NCI-H1694 (cell line): ENCODE data around the gene MRGPRE.

Experiments used
- DNase-seq: peaks from one replicate; lab custom pipeline; 2025; lab: John Stamatoyannopoulos, UW

The MRGPRE gene

GRCh38 chr11:3196161-3197043, 35.8 kb downstream of the MRGPRE start:
- DNase-seq: no peak

GRCh38 chr11:3195251-3196160, 36.7 kb downstream of the MRGPRE start:
- no peak for DNase-seq

- no peak for DNase-seq
These were observed 38.0 kb downstream of the MRGPRE start for GRCh38 chr11:3194016-3194816.

- no peak for DNase-seq
These were observed 38.7 kb downstream of the MRGPRE start for GRCh38 chr11:3193373-3194015.

GRCh38 chr11:3192511-3193372, 39.5 kb downstream of the MRGPRE start:
- DNase-seq: no peak

- no peak for DNase-seq
These were observed 40.5 kb downstream of the MRGPRE start for GRCh38 chr11:3191586-3192324.

GRCh38 chr11:3190600-3190999, 41.6 kb downstream of the MRGPRE start:
- DNase-seq: no peak

- no peak for DNase-seq
These were observed 42.2 kb downstream of the MRGPRE start for GRCh38 chr11:3189886-3190583.

- DNase-seq: no peak
These were observed 42.9 kb downstream of the MRGPRE start for GRCh38 chr11:3189196-3189843.

GRCh38 chr11:3188496-3189195, 43.6 kb downstream of the MRGPRE start:
- DNase-seq: no peak

- no peak for DNase-seq
These were observed 45.9 kb downstream of the MRGPRE start for GRCh38 chr11:3186166-3186953.

- DNase-seq: no peak
These were observed 47.4 kb downstream of the MRGPRE start for GRCh38 chr11:3184732-3185347.

- DNase-seq: no peak
These were observed 48.7 kb downstream of the MRGPRE start for GRCh38 chr11:3183523-3183922.

- DNase-seq: no peak
These were observed 49.8 kb downstream of the MRGPRE start for GRCh38 chr11:3182462-3182852.

GRCh38 chr11:3181725-3182461, 50.3 kb downstream of the MRGPRE start:
- DNase-seq: no peak

- no peak for DNase-seq
These were observed 51.3 kb downstream of the MRGPRE start for GRCh38 chr11:3180869-3181268.
